Liver (tissue), 9 donors: ENCODE data around the gene NCKAP5L. TPM values are rescaled to one million over a fixed set of nuclear protein-coding genes. Genes with fewer than 3 reads are reported as not detected.

ENCODE experiments used
- DNase-seq: peaks from one replicate; pipeline ENCODE4 v3.0.0-alpha.2; 2017; ENCODE audit warnings: low spot score
- H3K27ac ChIP-seq, 2 donors: one replicate each; pipeline ENCODE4 v1.7.0; 2013; ENCODE audit warnings: inconsistent platforms in 2 of 2, low read length in 2 of 2, control low read depth in 1 of 2, low read depth in 1 of 2, mild to moderate bottlenecking in 1 of 2
- H3K27me3 ChIP-seq, 4 donors: one replicate each; pipeline versions ENCODE4 v1.6.1 to v1.7.0; 2013; ENCODE audit warnings: low read length in 3 of 4, inconsistent platforms in 1 of 4, mild to moderate bottlenecking in 1 of 4, moderate library complexity in 1 of 4; ENCODE audit not compliant: control insufficient read depth in 4 of 4, insufficient read depth in 4 of 4
- H3K36me3 ChIP-seq, 4 donors: one replicate each; pipeline versions ENCODE4 v1.6.1 to v1.7.0; 2013; ENCODE audit warnings: low read length in 3 of 4, mild to moderate bottlenecking in 3 of 4, low read depth in 1 of 4, moderate library complexity in 1 of 4; ENCODE audit not compliant: control insufficient read depth in 4 of 4, insufficient read depth in 3 of 4
- H3K4me1 ChIP-seq, 4 donors: one replicate each; pipeline versions ENCODE4 v1.6.1 to v1.7.0; 2013; ENCODE audit warnings: low read length in 3 of 4, mild to moderate bottlenecking in 3 of 4, moderate library complexity in 1 of 4; ENCODE audit not compliant: control insufficient read depth in 4 of 4, insufficient read depth in 4 of 4
- H3K4me3 ChIP-seq, 3 donors: one replicate each; pipeline versions ENCODE4 v1.6.1 to v1.7.0; 2013; ENCODE audit warnings: low read length in 3 of 3, control low read depth in 1 of 3, low read depth in 1 of 3, mild to moderate bottlenecking in 1 of 3
- H3K9ac ChIP-seq, 2 donors: one replicate each; pipeline ENCODE4 v1.7.0; 2013; ENCODE audit warnings: low read length in 2 of 2, mild to moderate bottlenecking in 2 of 2, moderate library complexity in 2 of 2, control low read depth in 1 of 2, low read depth in 1 of 2
- H3K9me3 ChIP-seq, 4 donors: one replicate each; pipeline versions ENCODE4 v1.6.1 to v1.7.0; 2013; ENCODE audit warnings: low read length in 3 of 4; ENCODE audit not compliant: control insufficient read depth in 4 of 4
- ATF3 ChIP-seq: IDR thresholded peaks from 2 replicates; pipeline ENCODE4 v1.6.1; 2016; ENCODE audit warnings: antibody characterized with exemption
- CTCF ChIP-seq: fragments of 150-350 bp; IDR thresholded peaks from 2 replicates; pipeline ENCODE4 v1.5.1; 2017; ENCODE audit warnings: improper control_type of control experiment, low read depth, low read length; ENCODE audit not compliant: missing input control
- EGR1 ChIP-seq, 2 donors: IDR thresholded peaks; 2 replicates each; pipeline ENCODE4 v1.6.1; 2016 to 2018; ENCODE audit warnings: antibody characterized with exemption in 2 of 2, low read depth in 2 of 2
- FOXA2 ChIP-seq: IDR thresholded peaks from 2 replicates; pipeline ENCODE4 v1.6.1; 2016; ENCODE audit warnings: antibody characterized with exemption
- GABPA ChIP-seq, 2 donors: IDR thresholded peaks in 1 of 2; conservative IDR thresholded peaks in 1 of 2; 2 replicates each; pipeline ENCODE4 v1.6.1; 2016; ENCODE audit warnings: antibody characterized with exemption in 2 of 2, mild to moderate bottlenecking in 1 of 2, moderate library complexity in 1 of 2
- HNF4G ChIP-seq: IDR thresholded peaks from 2 replicates; pipeline ENCODE4 v1.6.1; 2016; ENCODE audit warnings: antibody characterized with exemption
- JUND ChIP-seq, 2 donors: IDR thresholded peaks; 2 replicates each; pipeline ENCODE4 v1.6.1; 2016; ENCODE audit warnings: antibody characterized with exemption in 2 of 2
- MAX ChIP-seq: IDR thresholded peaks from 2 replicates; pipeline ENCODE4 v1.6.1; 2016; ENCODE audit warnings: antibody characterized with exemption
- RAD21 ChIP-seq, 2 donors: IDR thresholded peaks; 2 replicates each; pipeline ENCODE4 v1.6.1; 2016; ENCODE audit warnings: antibody characterized with exemption in 2 of 2, mild to moderate bottlenecking in 2 of 2
- REST ChIP-seq: IDR thresholded peaks from 2 replicates; pipeline ENCODE4 v1.6.1; 2016; ENCODE audit warnings: antibody characterized with exemption, mild to moderate bottlenecking
- RXRA ChIP-seq, 2 donors: IDR thresholded peaks; 2 replicates each; pipeline ENCODE4 v1.6.1; 2017 to 2018; ENCODE audit warnings: antibody characterized with exemption in 2 of 2, mild to moderate bottlenecking in 1 of 2
- SP1 ChIP-seq: IDR thresholded peaks from 2 replicates; pipeline ENCODE4 v1.6.1; 2018; ENCODE audit warnings: antibody characterized with exemption, mild to moderate bottlenecking
- TAF1 ChIP-seq: conservative IDR thresholded peaks from 2 replicates; pipeline ENCODE4 v1.6.1; 2016; ENCODE audit warnings: antibody characterized with exemption, mild to moderate bottlenecking
- ZBTB33 ChIP-seq: IDR thresholded peaks from 2 replicates; pipeline ENCODE4 v1.6.1; 2016; ENCODE audit warnings: antibody characterized with exemption
- WGBS: extraction: QIAGEN DNeasy Blood & Tissue Kit; methylation state at CpG from one replicate; pipeline ENCODE4 v1.1.7; 2013; 5-methylcytosine and 5-hydroxymethylcytosine counted together
- polyA plus RNA-seq, 2 donors: library from polyadenylated mRNA; stranded (reverse) in 1 of 2; unstranded in 1 of 2; fragments of 200-250 nt in 1 of 2; fragments of >200 nt in 1 of 2; fragmentation: Nextera tagmentation in 1 of 2; extraction: Ambion mirVana in 1 of 2; gene quantifications; one replicate each; pipeline versions ENCODE4 v1.2.1 to v1.2.3, GENCODE V29; 2013 to 2015
- total RNA-seq, 2 donors: library from RNA; depleted of rRNA; stranded (reverse); fragments of >200 nt; gene quantifications; one replicate each; pipeline ENCODE4 v1.2.3, GENCODE V29; 2014
- donor health status: healthy.
- donor health status: healthy.
- donor health status: healthy.
- donor health status: healthy.
- donor health status: healthy.

The NCKAP5L gene
- total and polyA plus RNA-seq, 4 donors, result 2.9 to 6.8 (median 4.2) TPM

GRCh38 chr12:49750996-49751393, 77.2 kb downstream of the NCKAP5L start (continued):
- no peak for TF ChIP-seq ZBTB33
- TF ChIP-seq RAD21 (IDR thresholded peaks at IDR 0.05), result no peak
- no peak for TF ChIP-seq GABPA (IDR thresholded peaks at IDR 0.05 in 1 of 2, conservative IDR thresholded peaks at IDR 0.05 in 1 of 2)
- TF ChIP-seq JUND (IDR thresholded peaks at IDR 0.05), result no peak

- TF ChIP-seq RXRA (IDR thresholded peaks at IDR 0.05) (peak in 1 of 2 donors; percentile 5), REST (peak; percentile 22), FOXA2 (no peak), CTCF (no peak), TAF1 (no peak)
- DNase-seq, result no peak
- Histone ChIP-seq H3K36me3 (peaks cover 3 to 30% (median 23%) of the 10 kb centered on the region in 4 donors), H3K4me3 (no peak overlapping the region), H3K9ac (no peak overlapping the region), H3K27me3 (no peaks in the 10 kb centered on the region), H3K9me3 (no peaks in the 10 kb centered on the region), H3K27ac (no peak overlapping the region), H3K4me1 (peaks cover 4 to 89% (median 70%) of the 10 kb centered on the region in 4 donors)
- WGBS, result 59% methylated on average over 8 of the region's 8 CpGs
These were observed 77.9 kb downstream of the NCKAP5L start for GRCh38 chr12:49750027-49750995.

GRCh38 chr12:49748800-49749199, 79.4 kb downstream of the NCKAP5L start:
- no peak for DNase-seq
- WGBS, result 49% methylated on average over 3 of the region's 3 CpGs
- H3K9ac ChIP-seq, result no peak overlapping the region
- no peak overlapping the region for H3K27ac ChIP-seq
- no peak for TF ChIP-seq ZBTB33
- no peak for TF ChIP-seq SP1
- no peak for TF ChIP-seq GABPA (IDR thresholded peaks at IDR 0.05 in 1 of 2, conservative IDR thresholded peaks at IDR 0.05 in 1 of 2)
- TF ChIP-seq MAX, result no peak
- no peak for TF ChIP-seq FOXA2
- TF ChIP-seq TAF1, result no peak
- no peak for TF ChIP-seq HNF4G
- no peak for TF ChIP-seq ATF3
- TF ChIP-seq EGR1 (IDR thresholded peaks at IDR 0.05; ENCODE audit: low read depth in 2 of 2), result no peak
- H3K27me3 ChIP-seq, result no peaks in the 10 kb centered on the region
- H3K4me3 ChIP-seq, result no peak overlapping the region
- H3K4me1 ChIP-seq, result peaks cover 6 to 88% (median 76%) of the 10 kb centered on the region in 4 donors
- no peaks in the 10 kb centered on the region for H3K9me3 ChIP-seq
- H3K36me3 ChIP-seq, result peaks cover 3 to 17% (median 12%) of the 10 kb centered on the region in 4 donors
